ENCODE data around the gene SUMF2.
"Not testable (repeated sequence)": the region's sequence is repeated elsewhere in the genome, so short reads cannot be mapped to it uniquely, and the experiment has no call there.

SUMF2 gene

GRCh38 chr7:56105508-56105907, 41.4 kb downstream of the SUMF2 start:
- DNase-seq (ENCODE audit: low read depth in 2 of 2): peak; percentile 62 to 87
- peak overlapping the region; percentile 90 to 91 for H3K4me3 ChIP-seq (replicated peaks in 1 of 2; ENCODE audit: low read depth in 2 of 2, low read length in 2 of 2)

GRCh38 chr7:56106108-56107073, 42.3 kb downstream of the SUMF2 start, which contains the start of gene CHCHD2:
CHCHD2 (minus strand) TSS chr7:56106476; CDS start chr7:56106413, 63 bp downstream.
- no peak for TF ChIP-seq CTCF (IDR thresholded peaks at IDR 0.05; ENCODE audit: low read depth, low read length)
- peak within 1 kb of the TSS; percentile 90 to 91 for H3K4me3 ChIP-seq (replicated peaks in 1 of 2; ENCODE audit: low read depth in 2 of 2, low read length in 2 of 2)
- DNase-seq (ENCODE audit: low read depth in 2 of 2): peak; percentile 99

More at GRCh38 chr7:56105508-56105907, 41.4 kb downstream of the SUMF2 start:
- no peak for TF ChIP-seq CTCF (IDR thresholded peaks at IDR 0.05; ENCODE audit: low read depth, low read length)

DNA sequence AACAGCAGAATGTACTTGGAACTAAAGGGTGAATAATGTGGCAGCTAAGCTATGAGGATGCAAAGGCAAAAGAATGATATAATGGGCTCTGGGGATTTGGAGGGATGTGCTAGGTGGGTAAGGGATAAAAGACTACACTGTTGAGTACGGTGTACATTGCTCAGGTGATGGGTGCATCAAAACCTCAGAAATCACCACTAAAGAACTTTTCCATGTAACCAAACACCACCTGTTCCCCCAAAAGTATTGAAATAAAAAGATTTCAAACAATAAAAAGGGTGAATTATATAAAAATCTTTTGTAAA, 43.8 kb downstream of the SUMF2 start:
- DNase-seq (ENCODE audit: low read depth in 2 of 2): no peak
- H3K4me3 ChIP-seq (replicated peaks in 1 of 2; ENCODE audit: low read depth in 2 of 2, low read length in 2 of 2): no peak overlapping the region
- no peak for TF ChIP-seq CTCF (IDR thresholded peaks at IDR 0.05; ENCODE audit: low read depth, low read length)

GRCh38 chr7:56110611-56111010, 46.5 kb downstream of the SUMF2 start:
- DNase-seq (ENCODE audit: low read depth in 2 of 2): no peak
- no peak overlapping the region for H3K4me3 ChIP-seq (replicated peaks in 1 of 2; ENCODE audit: low read depth in 2 of 2, low read length in 2 of 2)
- no peak for TF ChIP-seq CTCF (IDR thresholded peaks at IDR 0.05; ENCODE audit: low read depth, low read length)

DNA sequence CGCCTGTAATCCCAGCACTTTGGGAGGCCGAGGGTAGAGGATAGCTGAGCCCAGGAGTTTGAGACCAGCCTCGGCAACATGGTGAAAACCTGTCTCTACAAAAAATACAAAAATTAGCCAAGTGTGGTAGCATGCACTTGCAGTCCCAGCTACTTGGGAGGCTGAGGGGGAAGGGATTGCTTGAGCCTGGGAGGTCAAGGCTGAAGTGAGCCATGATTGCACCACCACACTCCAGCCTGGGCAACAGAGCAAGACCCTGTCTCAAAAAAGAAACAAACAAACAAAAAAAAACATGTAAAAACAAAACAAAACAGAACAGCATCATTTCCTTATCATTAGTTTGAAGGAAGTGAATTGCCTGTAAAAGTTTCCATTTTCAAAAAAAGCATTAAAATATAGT, 48.2 kb downstream of the SUMF2 start:
- not testable (repeated sequence) for H3K4me3 ChIP-seq (replicated peaks in 1 of 2; ENCODE audit: low read depth in 2 of 2, low read length in 2 of 2); DNase-seq (ENCODE audit: low read depth in 2 of 2)

- DNase-seq (ENCODE audit: low read depth in 2 of 2): no peak
- TF ChIP-seq CTCF (IDR thresholded peaks at IDR 0.05; ENCODE audit: low read depth, low read length): no peak
- H3K4me3 ChIP-seq (replicated peaks in 1 of 2; ENCODE audit: low read depth in 2 of 2, low read length in 2 of 2): no peak within 1 kb of the TSS
Measured at GRCh38 chr7:56115852-56116538, 51.9 kb downstream of the SUMF2 start, which contains the start of gene NUPR2. NUPR2 (minus strand) TSS chr7:56116417; CDS start chr7:56116314, 103 bp downstream.

- DNase-seq (ENCODE audit: low read depth in 2 of 2): no peak
- no peak for TF ChIP-seq CTCF (IDR thresholded peaks at IDR 0.05; ENCODE audit: low read depth, low read length)
Measured at GRCh38 chr7:56121440-56121839, 57.4 kb downstream of the SUMF2 start.

More at GRCh38 chr7:56121440-56121839, 57.4 kb downstream of the SUMF2 start:
- no peak overlapping the region for H3K4me3 ChIP-seq (replicated peaks in 1 of 2; ENCODE audit: low read depth in 2 of 2, low read length in 2 of 2)

All from cardiac fibroblast (primary cell).